K562 (cell line): Measurements from ENCODE around the gene ASPDH. TPM values are rescaled to one million over a fixed set of nuclear protein-coding genes. Genes with fewer than 3 reads are reported as not detected.

Source experiments
- ATAC-seq: fragments of 200-7000 bp; cut with Tn5 transposase; 3 replicates; pipeline ENCODE4 v1.9.1; 2020; ENCODE audit warnings: moderate library complexity
- BruUV-seq: library from RNA; stranded (reverse); fragments of 400-500 nt; replicated peaks from 2 replicates; lab custom pipeline; 2021; lab: Mats Ljungman, UMichigan
- CTCF ChIA-PET: fragments of 300-600 bp; formaldehyde crosslinking; extraction: SDS; loops from one replicate; lab custom pipeline; 2021; ENCODE audit warnings: low intra/inter-chr PET ratio; lab: Yijun Ruan, JAX
- POLR2A ChIA-PET: fragments of 300-600, 350-650 bp; sonication (Branson Sonifier 250); formaldehyde crosslinking; extraction: SDS; loops from one replicate; lab custom pipeline; 2021; ENCODE audit warnings: antibody characterized with exemption, inconsistent platforms; lab: Yijun Ruan, JAX
- DNase-seq, 4 experiments: peaks; one replicate each; pipeline versions ENCODE4 v3.0.0 to v3.0.0-alpha.2; 2011 to 2018; ENCODE audit warnings: low spot score in 3 of 4, mixed read lengths in 3 of 4; ENCODE audit errors: extremely low read depth in 1 of 4
- FAIRE-seq: peaks from 2 replicates; lab custom pipeline; 2011; peaks lifted over from hg19 to GRCh38; lab: Jason Lieb, UNC
- H2AFZ ChIP-seq: 2 replicates; pipeline ENCODE4 v1.6.0; 2011; ENCODE audit warnings: low read depth, low read length, control low read depth, inconsistent platforms
- H3K27ac ChIP-seq: fragments of 200-600 bp; 3 replicates; pipeline ENCODE4 v1.8.0; 2011; ENCODE audit warnings: low read depth, mild to moderate bottlenecking, control low read depth, inconsistent platforms, low read length, moderate library complexity, mixed read lengths; ENCODE audit errors: extremely low read depth
- H3K27me3 ChIP-seq, 2 experiments: fragments of 300-600 bp in 1 of 2; 2 replicates in 1 of 2; 3 replicates in 1 of 2; pipeline versions ENCODE4 v1.6.0 to v1.8.0; 2011; ENCODE audit warnings: inconsistent platforms in 2 of 2, low read length in 2 of 2, mild to moderate bottlenecking in 1 of 2, mixed read lengths in 1 of 2, moderate library complexity in 1 of 2; ENCODE audit not compliant: control insufficient read depth in 2 of 2, insufficient read depth in 2 of 2
- H3K36me3 ChIP-seq: fragments of 300-600 bp; 3 replicates; pipeline ENCODE4 v1.8.0; 2011; ENCODE audit warnings: mild to moderate bottlenecking, low read length, inconsistent platforms; ENCODE audit not compliant: control insufficient read depth, insufficient read depth
- H3K4me1 ChIP-seq, 2 experiments: fragments of 200-600 bp in 1 of 2; replicated peaks in 1 of 2; 2 replicates in 1 of 2; 3 replicates in 1 of 2; pipeline versions ENCODE4 v1.5.1 to v1.8.0; 2011; ENCODE audit warnings: inconsistent platforms in 2 of 2, low read length in 2 of 2, mild to moderate bottlenecking in 1 of 2, mixed read lengths in 1 of 2, moderate library complexity in 1 of 2; ENCODE audit not compliant: control insufficient read depth in 2 of 2, insufficient read depth in 2 of 2
- H3K4me2 ChIP-seq: 2 replicates; pipeline ENCODE4 v1.6.1; 2011; ENCODE audit warnings: low read length, control low read depth, inconsistent platforms, mixed read lengths; ENCODE audit not compliant: insufficient read depth
- H3K4me3 ChIP-seq: fragments of 200-600 bp; sonication (generic), shearing (Covaris generic); 2 replicates; pipeline ENCODE4 v1.5.1; 2016; ENCODE audit warnings: control low read depth, inconsistent platforms
- H3K79me2 ChIP-seq: fragments of 200-600 bp; 3 replicates; pipeline ENCODE4 v1.8.0; 2011; ENCODE audit warnings: low read length, inconsistent platforms; ENCODE audit not compliant: control insufficient read depth, insufficient read depth
- H3K9ac ChIP-seq, 2 experiments: 2 replicates each; pipeline versions ENCODE4 v1.6.0 to v1.6.1; 2011; ENCODE audit warnings: low read depth in 2 of 2, low read length in 2 of 2, control low read depth in 1 of 2, inconsistent platforms in 1 of 2, mild to moderate bottlenecking in 1 of 2, mixed read lengths in 1 of 2; ENCODE audit not compliant: insufficient read depth in 1 of 2
- H3K9me1 ChIP-seq: one replicate; pipeline ENCODE4 v1.6.0; 2011; ENCODE audit warnings: inconsistent platforms, mild to moderate bottlenecking, low read length, moderate library complexity; ENCODE audit not compliant: control insufficient read depth, insufficient read depth
- H3K9me3 ChIP-seq: replicated peaks from 2 replicates; pipeline ENCODE4 v1.5.1; 2011; ENCODE audit warnings: low read depth, low read length, inconsistent platforms; ENCODE audit not compliant: control insufficient read depth, insufficient read depth
- H4K20me1 ChIP-seq: replicated peaks from 2 replicates; pipeline ENCODE4 v1.6.1; 2011; ENCODE audit warnings: low read length, inconsistent platforms, mixed read lengths; ENCODE audit not compliant: control insufficient read depth, insufficient read depth
- C11orf30 ChIP-seq: fragments of 450-650 bp; IDR thresholded peaks from 2 replicates; pipeline ENCODE4 v1.6.1; 2016; ENCODE audit warnings: low read depth, mild to moderate bottlenecking
- CBX2 ChIP-seq: fragments of 200-600 bp; sonication (generic); IDR thresholded peaks from one replicate; pipeline ENCODE4 v1.6.1; 2012; ENCODE audit warnings: mild to moderate bottlenecking, low read length, inconsistent platforms; ENCODE audit not compliant: insufficient read depth, poor library complexity, severe bottlenecking
- CBX3 ChIP-seq, 2 experiments: IDR thresholded peaks; 1 replicate in 1 of 2; 2 replicates in 1 of 2; pipeline ENCODE4 v1.6.1; 2012; ENCODE audit warnings: inconsistent platforms in 2 of 2, low read length in 2 of 2, borderline replicate concordance in 1 of 2, control low read depth in 1 of 2
- CC2D1A ChIP-seq: fragments of 450-650 bp; IDR thresholded peaks from 2 replicates; pipeline ENCODE4 v1.6.1; 2017; ENCODE audit warnings: mild to moderate bottlenecking
- POLR2G ChIP-seq: fragments of 200-400 bp; formaldehyde crosslinking; IDR thresholded peaks from 2 replicates; pipeline ENCODE4 v1.6.1; 2017; ENCODE audit warnings: low read depth, mild to moderate bottlenecking, antibody characterized with exemption, low read length, moderate library complexity
- TCFL5 ChIP-seq: fragments of 250-450 bp; sonication (Bioruptor Pico); conservative IDR thresholded peaks from 2 replicates; pipeline ENCODE4 v1.6.1; 2021; ENCODE audit warnings: mild to moderate bottlenecking, moderate library complexity, matching md5 sums
- ZBTB33 ChIP-seq: sonication (generic); formaldehyde crosslinking; IDR thresholded peaks from 2 replicates; pipeline ENCODE4 v1.8.1; 2023; ENCODE audit warnings: mild to moderate bottlenecking, missing genetic modification reagents
- WGBS: fragments of 100-300 bp; shearing (Covaris generic); methylation state at CpG from one replicate; pipeline ENCODE4 v1.1.6; 2016; ENCODE audit warnings: low coverage, mixed read lengths; ENCODE audit not compliant: insufficient coverage; ENCODE audit errors: missing lambda C conversion rate; 5-methylcytosine and 5-hydroxymethylcytosine counted together
- in situ Hi-C: fragments of 300-500 bp; cut with MboI; formaldehyde crosslinking; loops from 4 replicates; pipeline ENCODE4 v1.15.0; 2018; ENCODE audit warnings: inconsistent platforms, mixed read lengths
- intact Hi-C: fragments of 100-400 bp; cut with micrococcal nuclease; formaldehyde crosslinking; loops from 2 replicates; pipeline ENCODE4 v1.14.2; 2022
- polyA plus RNA-seq, 8 experiments: library from polyadenylated mRNA; depleted of rRNA in 4 of 8; stranded (reverse) in 5 of 8; unstranded in 3 of 8; fragments of >200 nt; fragmentation: Nextera tagmentation in 2 of 8; fragmentation: Illumina TruSeq in 1 of 8; extraction: Ambion mirVana in 2 of 8; extraction: Trizol in 1 of 8; gene quantifications; 2 replicates each; pipeline versions ENCODE4 v1.2.1 to v1.2.3, GENCODE V29; 2011 to 2014; ENCODE audit warnings: inconsistent platforms in 1 of 8, missing spikeins in 1 of 8
- total RNA-seq, 7 experiments: library from RNA; depleted of rRNA in 6 of 7; stranded (reverse); fragments of >200 nt in 6 of 7; fragmentation: Illumina TruSeq in 2 of 7; extraction: Trizol in 2 of 7; gene quantifications; 2 replicates each; pipeline versions ENCODE4 v1.2.1 to v1.2.3, GENCODE V29; 2011 to 2021; ENCODE audit warnings: low replicate concordance in 1 of 7

The ASPDH gene
- total and polyA plus RNA-seq, 9 of the 15 experiments (the other 6 are each of a cell fraction or from before 2014, with no cell fraction given), result not detected

- ATAC-seq, result no peak
- H3K27ac ChIP-seq, result no peak overlapping the region
- H3K4me3 ChIP-seq, result no peak overlapping the region
- intact Hi-C loops, result no loop called here
- H3K9ac ChIP-seq, result no peak overlapping the region
- TF ChIP-seq POLR2G (peak; percentile 19; the same call in 1 of the 2 replicates), TCFL5 (CRISPR knock-in tag) (no peak), CBX2 (no peak), C11orf30 (no peak), ZBTB33 (CRISPR knock-in tag) (peak; percentile 67), CC2D1A (no peak), CBX3 (IDR thresholded peaks at IDR 0.05; ENCODE audit: borderline replicate concordance in 1 of 2, low read length in 2 of 2) (no peak)
- TF ChIP-seq, all 486 proteins: peak for 2
- Histone ChIP-seq H2AFZ (no peak overlapping the region), H3K9me3 (no peaks in the 10 kb centered on the region), H3K4me1 (peaks cover 0 to 37% of the 10 kb centered on the region in 2 experiments; a peak in 2 of 5 replicates), H3K4me2 (no peak overlapping the region), H3K9me1 (no peaks in the 10 kb centered on the region), H3K79me2 (no peaks in the 10 kb centered on the region), H3K27me3 (no peaks in the 10 kb centered on the region), H3K36me3 (no peaks in the 10 kb centered on the region), H4K20me1 (no peaks in the 10 kb centered on the region)
- 77% methylated on average over 6 of the region's 37 CpGs for WGBS
- CTCF ChIA-PET, result no interaction called here
- no peak for DNase-seq
- in situ Hi-C loops, result no loop called here
- no TSS peak for BruUV-seq
- POLR2A ChIA-PET, result no interaction called here
- no peak for FAIRE-seq
Observed at GRCh38 chr19:50517704-50518075, 4.0 kb upstream of the ASPDH start.
